SH-SY5Y (cell line): Measurements from ENCODE around the gene NKG7.

Source experiments
- GATA2 ChIP-seq: IDR thresholded peaks from 2 replicates; pipeline ENCODE4 v1.6.1; 2011; ENCODE audit warnings: mild to moderate bottlenecking, low read depth, low read length
- GATA3 ChIP-seq: IDR thresholded peaks from 2 replicates; pipeline ENCODE4 v1.6.1; 2011; ENCODE audit warnings: low read depth, mild to moderate bottlenecking, low read length, moderate library complexity

GRCh38 chr19:51354103-51354741 lies 18.2 kb downstream of the NKG7 start:
- no peak for TF ChIP-seq GATA2
- TF ChIP-seq GATA3 = no peak
